DMS 273 (cell line): ENCODE data around the gene RNF187.
"Not testable (repeated sequence)": the region's sequence is repeated elsewhere in the genome, so short reads cannot be mapped to it uniquely, and the experiment has no call there.

Source experiments
- DNase-seq: peaks from one replicate; lab custom pipeline; 2025; ENCODE audit not compliant: unreplicated experiment; lab: John Stamatoyannopoulos, UW

The RNF187 gene

GRCh38 chr1:228459091-228459993, 27.8 kb upstream of the RNF187 start:
- peak; percentile 93 for DNase-seq

- DNase-seq: no peak
Observed at GRCh38 chr1:228460821-228461220, 26.4 kb upstream of the RNF187 start.

- DNase-seq: no peak
Observed at GRCh38 chr1:228462560-228462959, 24.6 kb upstream of the RNF187 start.

GRCh38 chr1:228463009-228463558, 24.1 kb upstream of the RNF187 start:
- no peak for DNase-seq

GRCh38 chr1:228463559-228464455, 23.4 kb upstream of the RNF187 start:
- DNase-seq: no peak

- no peak for DNase-seq
Observed at GRCh38 chr1:228464487-228464983, 22.6 kb upstream of the RNF187 start.

GRCh38 chr1:228465141-228465540, 22.0 kb upstream of the RNF187 start:
- no peak for DNase-seq

GRCh38 chr1:228465571-228466146, 21.5 kb upstream of the RNF187 start:
- DNase-seq: no peak

GRCh38 chr1:228468188-228468587, 19.0 kb upstream of the RNF187 start:
- not testable (repeated sequence) for DNase-seq

- DNase-seq: no peak
Observed at GRCh38 chr1:228469413-228470162, 17.6 kb upstream of the RNF187 start.

GRCh38 chr1:228471154-228471761, 15.9 kb upstream of the RNF187 start:
- no peak for DNase-seq

GRCh38 chr1:228471762-228472398, 15.3 kb upstream of the RNF187 start:
- DNase-seq: peak; percentile 78

GRCh38 chr1:228472655-228473054, 14.5 kb upstream of the RNF187 start:
- no peak for DNase-seq

GRCh38 chr1:228474507-228474906, 12.7 kb upstream of the RNF187 start:
- no peak for DNase-seq

- DNase-seq: no peak
Observed at GRCh38 chr1:228475812-228476211, 11.4 kb upstream of the RNF187 start.

- no peak for DNase-seq
Observed at GRCh38 chr1:228477263-228477662, 9.9 kb upstream of the RNF187 start.

GRCh38 chr1:228478326-228478725, 8.9 kb upstream of the RNF187 start:
- no peak for DNase-seq

GRCh38 chr1:228478912-228479711, 8.1 kb upstream of the RNF187 start:
- no peak for DNase-seq

GRCh38 chr1:228483789-228484188, 3.4 kb upstream of the RNF187 start:
- no peak for DNase-seq
